Neuronal stem cell (in vitro differentiated cells): ENCODE measurements around the gene CTSZ.
A peak's percentile ranks its signal among the peaks of the same experiment; 100 is the strongest.

Experiments
- DNase-seq: peaks from one replicate; pipeline ENCODE4 v3.0.0-alpha.2; 2013; ENCODE audit warnings: low spot score
- H2AFZ ChIP-seq: one replicate; pipeline ENCODE4 v1.6.1; 2013; ENCODE audit warnings: mild to moderate bottlenecking, low read length, inconsistent platforms
- H2AK5ac ChIP-seq: 2 replicates; pipeline ENCODE4 v1.6.1; 2013; ENCODE audit warnings: low read depth, mild to moderate bottlenecking, inconsistent platforms, low read length, moderate library complexity, mixed read lengths
- H2BK120ac ChIP-seq: 2 replicates; pipeline ENCODE4 v1.6.1; 2013; ENCODE audit warnings: low read depth, mild to moderate bottlenecking, inconsistent platforms, low read length, moderate library complexity, mixed read lengths
- H2BK12ac ChIP-seq: one replicate; pipeline ENCODE4 v1.6.1; 2013; ENCODE audit warnings: low read length, inconsistent platforms
- H2BK15ac ChIP-seq: 2 replicates; pipeline ENCODE4 v1.6.1; 2013; ENCODE audit warnings: mild to moderate bottlenecking, low read length, inconsistent platforms, mixed read lengths
- H2BK5ac ChIP-seq: one replicate; pipeline ENCODE4 v1.6.1; 2013; ENCODE audit warnings: inconsistent platforms, mild to moderate bottlenecking, low read length, moderate library complexity
- H3K14ac ChIP-seq: one replicate; pipeline ENCODE4 v1.6.1; 2013; ENCODE audit warnings: low read length, inconsistent platforms
- H3K18ac ChIP-seq: 2 replicates; pipeline ENCODE4 v1.6.1; 2013; ENCODE audit warnings: low read length, inconsistent platforms
- H3K23ac ChIP-seq: 2 replicates; pipeline ENCODE4 v1.6.1; 2013; ENCODE audit warnings: low read depth, mild to moderate bottlenecking, mixed read lengths, low read length, inconsistent platforms; ENCODE audit not compliant: poor library complexity
- H3K27ac ChIP-seq: replicated peaks from 3 replicates; pipeline ENCODE4 v1.5.1; 2013; ENCODE audit warnings: low read length, inconsistent platforms
- H3K27me3 ChIP-seq, 3 experiments: 2 replicates each; pipeline ENCODE4 v1.6.1; 2013; ENCODE audit warnings: low read length in 3 of 3, mild to moderate bottlenecking in 2 of 3, inconsistent platforms in 1 of 3, low read depth in 1 of 3, mixed read lengths in 1 of 3, moderate library complexity in 1 of 3; ENCODE audit not compliant: control insufficient read depth in 3 of 3, insufficient read depth in 3 of 3
- H3K36me3 ChIP-seq, 2 donors: replicated peaks in 1 of 2; 2 replicates each; pipeline ENCODE4 v1.6.1; 2013; ENCODE audit warnings: low read length in 2 of 2; ENCODE audit not compliant: control insufficient read depth in 2 of 2, insufficient read depth in 2 of 2
- H3K4ac ChIP-seq: 2 replicates; pipeline ENCODE4 v1.6.1; 2013; ENCODE audit warnings: inconsistent platforms, mild to moderate bottlenecking, low read length, moderate library complexity
- H3K4me1 ChIP-seq, 2 donors: 1 replicate in 1 of 2; 2 replicates in 1 of 2; pipeline ENCODE4 v1.6.1; 2013; ENCODE audit warnings: low read length in 2 of 2, low read depth in 1 of 2; ENCODE audit not compliant: control insufficient read depth in 2 of 2, insufficient read depth in 1 of 2
- H3K4me2 ChIP-seq: one replicate; pipeline ENCODE4 v1.6.1; 2013; ENCODE audit warnings: mild to moderate bottlenecking, low read length, inconsistent platforms; ENCODE audit not compliant: insufficient read depth, poor library complexity, severe bottlenecking
- H3K4me3 ChIP-seq, 2 donors: 2 replicates each; pipeline ENCODE4 v1.5.1; 2013; ENCODE audit warnings: low read length in 2 of 2, mild to moderate bottlenecking in 2 of 2, inconsistent platforms in 1 of 2, moderate library complexity in 1 of 2
- H3K79me1 ChIP-seq: one replicate; pipeline ENCODE4 v1.6.1; 2013; ENCODE audit warnings: low read depth, mild to moderate bottlenecking, inconsistent platforms, low read length, moderate library complexity
- H3K9ac ChIP-seq: one replicate; pipeline ENCODE4 v1.6.1; 2013; ENCODE audit warnings: mild to moderate bottlenecking, low read depth, low read length, inconsistent platforms; ENCODE audit not compliant: poor library complexity
- H3K9me3 ChIP-seq, 2 donors: replicated peaks in 1 of 2; 2 replicates each; pipeline versions ENCODE3 to v1.6.1; 2013; ENCODE audit warnings: low read length in 2 of 2, mild to moderate bottlenecking in 2 of 2, inconsistent platforms in 1 of 2, low read depth in 1 of 2, mixed read lengths in 1 of 2, moderate library complexity in 1 of 2; ENCODE audit not compliant: control insufficient read depth in 2 of 2, insufficient read depth in 1 of 2
- H4K8ac ChIP-seq: one replicate; pipeline ENCODE4 v1.6.1; 2013; ENCODE audit warnings: low read depth, mild to moderate bottlenecking, inconsistent platforms, low read length, moderate library complexity
- H4K91ac ChIP-seq: one replicate; pipeline ENCODE4 v1.6.1; 2013; ENCODE audit warnings: low read length, low read depth, mild to moderate bottlenecking, inconsistent platforms; ENCODE audit not compliant: poor library complexity
- WGBS, 2 donors: extraction: QIAGEN DNeasy Blood & Tissue Kit; methylation state at CpG; one replicate each; pipeline ENCODE4 v1.1.7; 2013; ENCODE audit warnings: missing lambda C conversion rate in 2 of 2, mixed read lengths in 1 of 2; ENCODE audit not compliant: insufficient read length in 2 of 2, insufficient replicate concordance in 1 of 2; ENCODE audit errors: extremely low coverage in 2 of 2; 5-methylcytosine and 5-hydroxymethylcytosine counted together

CTSZ gene

DNA sequence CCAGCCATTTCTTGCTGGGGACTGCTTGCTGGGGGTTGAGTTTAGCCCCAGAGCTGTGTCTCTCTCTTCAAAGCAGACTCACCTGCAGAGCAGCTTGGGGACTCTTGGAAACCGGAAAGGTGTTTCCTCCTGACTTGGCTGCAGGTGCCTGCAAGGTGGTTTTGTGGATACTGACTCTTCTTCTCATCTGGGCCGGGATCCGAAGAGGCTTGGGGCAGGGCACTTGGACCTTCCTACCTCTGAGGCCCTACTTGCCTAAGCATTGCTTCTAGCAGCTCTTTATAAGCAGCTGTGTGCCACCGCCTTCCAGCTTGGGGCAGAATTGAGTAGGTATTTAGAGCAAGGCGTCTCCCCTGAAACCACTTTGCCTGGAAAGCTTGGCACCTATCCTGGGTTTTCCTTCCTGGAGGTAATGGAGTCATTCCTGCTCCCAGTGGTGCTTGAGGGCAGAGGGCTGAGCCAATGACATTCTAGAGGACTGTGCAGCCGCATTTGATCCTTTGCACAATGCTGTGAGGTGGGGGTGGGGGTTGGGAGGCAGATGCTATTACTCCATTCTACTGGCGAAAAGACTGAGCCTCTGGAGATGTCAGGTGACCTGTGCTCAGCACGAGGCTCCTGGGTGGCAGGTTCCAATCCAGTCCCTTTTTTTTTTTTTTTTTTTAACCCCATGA, 3.4 kb upstream of the CTSZ start:
- H3K18ac ChIP-seq: no peak overlapping the region
- no peak overlapping the region for H4K8ac ChIP-seq
- H3K9ac ChIP-seq: no peak overlapping the region
- no peak overlapping the region for H2AK5ac ChIP-seq
- H4K91ac ChIP-seq: no peak overlapping the region
- no peak overlapping the region for H2BK12ac ChIP-seq
- H2AFZ ChIP-seq: peak overlapping the region; percentile 82
- H3K79me1 ChIP-seq: peaks cover 5% of the 10 kb centered on the region
- DNase-seq: no peak
- peaks cover 12% of the 10 kb centered on the region in 2 donors for H3K4me1 ChIP-seq
- H3K27me3 ChIP-seq: no peaks in the 10 kb centered on the region
- no peak overlapping the region for H2BK15ac ChIP-seq
- WGBS, 2 donors: no CpG with 5 or more reads among the region's 8 CpGs
- no peak overlapping the region for H2BK5ac ChIP-seq
- no peaks in the 10 kb centered on the region for H3K36me3 ChIP-seq
- H3K4ac ChIP-seq: no peak overlapping the region
- no peak overlapping the region for H2BK120ac ChIP-seq
- H3K27ac ChIP-seq: no peak overlapping the region
- no peak overlapping the region for H3K23ac ChIP-seq
- no peaks in the 10 kb centered on the region for H3K9me3 ChIP-seq
- H3K14ac ChIP-seq: no peak overlapping the region
- no peak overlapping the region for H3K4me2 ChIP-seq
- no peak overlapping the region for H3K4me3 ChIP-seq

GRCh38 chr20:59008715-59009336, 1.8 kb upstream of the CTSZ start:
- Histone ChIP-seq H3K9ac (no peak overlapping the region), H3K23ac (no peak overlapping the region), H2AFZ (peak overlapping the region; percentile 15), H4K91ac (no peak overlapping the region), H3K27ac (no peak overlapping the region), H2BK15ac (no peak overlapping the region), H3K9me3 (no peaks in the 10 kb centered on the region), H3K4me1 (peaks cover 12% of the 10 kb centered on the region in 2 donors), H2BK5ac (no peak overlapping the region), H3K18ac (no peak overlapping the region), H3K4me3 (no peak overlapping the region), H3K27me3 (no peaks in the 10 kb centered on the region), H3K36me3 (no peaks in the 10 kb centered on the region), H4K8ac (no peak overlapping the region), H3K79me1 (peaks cover 5% of the 10 kb centered on the region), H3K14ac (no peak overlapping the region), H2AK5ac (peak overlapping the region; percentile 64), H2BK12ac (no peak overlapping the region), H2BK120ac (no peak overlapping the region), H3K4me2 (no peak overlapping the region), H3K4ac (no peak overlapping the region)
- no peak for DNase-seq
- no CpG with 5 or more reads among the region's 8 CpGs for WGBS, 2 donors

- no peak for DNase-seq
- Histone ChIP-seq H3K4me1 (peaks cover 16% of the 10 kb centered on the region in 2 donors), H3K36me3 (no peaks in the 10 kb centered on the region), H4K8ac (no peak overlapping the region), H3K79me1 (peaks cover 5% of the 10 kb centered on the region), H2BK5ac (no peak overlapping the region), H3K4ac (no peak overlapping the region), H3K4me2 (peak overlapping the region; percentile 22), H3K23ac (peak overlapping the region; percentile 82), H3K27me3 (no peaks in the 10 kb centered on the region), H3K9ac (no peak overlapping the region), H3K9me3 (no peaks in the 10 kb centered on the region), H2AFZ (no peak overlapping the region), H2AK5ac (peak overlapping the region; percentile 15), H2BK12ac (no peak overlapping the region), H3K27ac (no peak overlapping the region), H3K14ac (no peak overlapping the region), H4K91ac (no peak overlapping the region), H3K18ac (peak overlapping the region; percentile 81), H2BK15ac (peak overlapping the region; percentile 62), H2BK120ac (peak overlapping the region; percentile 51), H3K4me3 (no peak overlapping the region)
- no CpG with 5 or more reads among the region's 24 CpGs for WGBS, 2 donors
Observed at GRCh38 chr20:59007665-59008511, 834 bp upstream of the CTSZ start.
